Hematopoietic multipotent progenitor cell treated with erythropoietin and hydrocortisone succinate and interleukin-3 and kit ligand, for 6 days (in vitro differentiated cells): Measurements from ENCODE around the gene SYT9.

Experiments used
- DNase-seq: peaks from one replicate; pipeline ENCODE4 v3.0.0-alpha.2; 2015

The SYT9 gene

DNA sequence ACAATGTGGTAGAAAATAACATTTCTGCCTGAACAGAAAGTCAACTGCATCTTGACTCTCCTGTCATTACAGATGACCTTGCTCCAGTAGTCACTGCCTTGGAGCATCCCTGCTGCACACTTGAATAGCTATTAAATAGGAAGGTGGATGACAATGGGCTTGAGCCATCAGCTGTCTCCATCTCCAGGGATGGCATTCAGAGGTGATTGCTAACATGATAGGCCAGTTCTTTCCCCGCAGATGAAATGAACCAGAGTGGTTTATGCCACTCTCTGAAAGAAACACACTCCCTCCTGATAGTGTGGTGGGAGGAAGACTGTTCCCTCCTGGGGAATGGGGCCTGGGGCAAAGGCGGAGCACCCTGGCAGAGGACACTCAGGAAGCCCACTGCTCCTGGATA, 176.5 kb downstream of the SYT9 start:
- no peak for DNase-seq

DNA sequence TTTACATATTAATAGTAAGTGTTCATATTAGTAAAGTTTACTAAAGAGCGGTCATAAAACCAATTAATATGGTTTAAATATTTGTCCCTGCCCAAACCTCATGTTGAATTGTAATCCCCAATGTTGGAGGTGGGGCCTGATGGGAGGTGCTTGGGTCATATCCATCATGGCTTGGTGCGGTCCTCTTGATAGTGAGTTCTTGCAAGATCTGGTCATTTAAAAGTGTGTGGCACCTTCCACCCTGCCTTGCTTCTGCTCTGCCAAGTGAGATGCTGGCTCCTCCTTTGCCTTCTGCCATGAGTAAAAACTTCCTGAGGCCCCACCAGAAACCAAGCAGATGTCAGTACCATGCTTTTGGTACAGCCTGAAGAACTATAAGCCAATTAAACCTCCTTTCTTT, 178.8 kb downstream of the SYT9 start:
- DNase-seq, result no peak

- no peak for DNase-seq
These were observed 183.5 kb downstream of the SYT9 start for GRCh38 chr11:7435176-7435575.

DNA sequence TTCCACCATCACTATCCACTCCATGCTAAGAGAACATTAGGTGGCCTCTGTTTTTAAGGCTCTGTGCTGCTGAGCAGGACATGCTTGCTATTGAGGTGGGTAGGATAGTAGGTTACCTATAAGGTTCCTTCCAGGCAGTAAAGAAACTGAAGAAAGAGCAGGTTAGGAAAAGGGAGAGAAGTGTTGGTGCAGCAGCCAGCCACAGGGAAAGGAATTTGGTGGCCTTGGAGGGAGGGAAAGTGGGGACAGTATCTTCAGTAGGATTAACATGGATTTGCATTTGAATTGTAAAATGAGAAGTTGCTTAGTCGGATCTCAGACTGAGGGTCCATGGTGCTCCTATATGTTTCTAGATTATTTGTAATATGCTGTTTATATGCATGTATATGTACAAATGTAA, 184.4 kb downstream of the SYT9 start:
- DNase-seq, result no peak

GRCh38 chr11:7436657-7437056, 185.0 kb downstream of the SYT9 start:
- DNase-seq, result peak; percentile 57

DNA sequence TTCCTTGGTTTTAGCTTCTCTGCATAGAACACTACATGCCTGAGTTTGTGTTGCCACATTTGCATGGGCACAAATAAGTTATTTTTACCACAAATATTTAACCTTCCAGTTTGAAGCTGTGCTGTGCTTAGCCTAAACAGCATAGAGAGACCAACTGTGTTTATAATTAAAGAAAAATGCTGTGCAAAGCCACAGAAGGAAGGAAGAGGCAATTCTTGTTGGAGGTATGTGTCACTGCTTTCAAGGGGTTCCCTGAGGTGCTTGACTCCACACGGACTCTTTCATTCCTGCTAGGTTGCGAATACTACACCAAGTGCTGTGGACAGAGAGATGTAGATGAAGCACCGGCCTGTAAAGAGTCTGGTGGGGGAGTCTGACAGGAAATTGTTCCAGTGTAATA, 186.0 kb downstream of the SYT9 start:
- no peak for DNase-seq

DNA sequence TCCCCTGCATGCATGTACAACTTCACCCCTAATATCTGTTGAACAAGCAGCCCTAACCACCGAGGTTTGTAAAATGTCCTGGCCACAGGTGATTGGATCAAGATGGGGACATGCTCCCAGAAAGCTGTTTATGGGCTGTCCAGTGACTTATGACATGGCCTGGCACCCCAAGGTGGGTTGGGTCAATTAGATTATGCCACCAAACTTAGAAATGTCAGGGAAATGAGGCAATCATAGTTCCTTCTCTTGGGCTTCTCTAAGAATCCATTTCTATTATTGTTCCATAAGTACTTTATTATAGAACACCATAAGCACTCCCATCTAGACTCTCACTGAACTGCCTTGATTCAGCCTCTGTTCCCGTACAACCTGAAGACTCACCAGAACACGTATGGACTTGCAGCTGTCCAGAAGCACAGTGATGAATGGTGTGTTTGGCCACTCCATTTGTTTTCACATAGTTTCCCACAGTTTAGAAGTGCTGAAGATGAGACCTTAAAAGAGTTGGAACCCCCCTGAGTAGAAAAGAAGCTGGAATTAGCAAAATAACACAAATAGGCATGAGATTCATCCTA, 188.1 kb downstream of the SYT9 start:
- DNase-seq, result no peak

GRCh38 chr11:7442588-7443215, 191.0 kb downstream of the SYT9 start:
- DNase-seq, result peak; percentile 78

- no peak for DNase-seq
These were observed 192.6 kb downstream of the SYT9 start for GRCh38 chr11:7444091-7444981.

- no peak for DNase-seq
These were observed 193.9 kb downstream of the SYT9 start for GRCh38 chr11:7445564-7445963.

GRCh38 chr11:7448201-7448600, 196.5 kb downstream of the SYT9 start:
- no peak for DNase-seq

DNA sequence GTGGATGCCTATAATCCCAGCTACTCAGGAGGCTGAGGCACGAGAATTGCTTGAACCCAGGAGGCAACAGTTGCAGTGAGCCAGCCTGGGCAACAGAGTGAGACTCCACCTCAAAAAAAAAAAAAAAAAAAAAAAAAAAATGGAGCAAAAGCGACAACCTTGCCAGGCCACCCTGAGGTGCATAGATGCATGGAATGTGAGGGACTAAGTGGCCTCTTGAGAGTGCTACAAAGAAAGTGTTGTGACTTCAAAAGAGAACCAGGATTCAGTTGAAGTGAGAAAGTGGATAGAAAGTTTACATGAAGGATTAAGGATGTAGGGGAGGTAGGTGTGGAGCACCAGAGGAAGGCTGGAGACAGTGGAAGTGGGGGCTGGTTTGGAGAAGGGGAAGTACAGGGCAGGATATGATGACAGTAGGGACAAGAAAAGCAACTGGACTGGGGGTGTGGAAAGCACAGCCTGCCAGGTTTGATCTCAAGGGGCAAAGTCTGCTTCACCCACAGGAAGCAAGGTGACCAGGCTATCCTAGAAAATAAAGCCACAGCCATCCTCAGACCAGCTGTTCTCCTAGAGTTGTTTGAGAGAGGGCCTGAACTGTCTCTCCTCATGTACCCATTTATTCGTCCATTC, 197.6 kb downstream of the SYT9 start:
- no peak for DNase-seq

- DNase-seq, result no peak
These were observed 198.1 kb downstream of the SYT9 start for GRCh38 chr11:7449841-7450214.

DNA sequence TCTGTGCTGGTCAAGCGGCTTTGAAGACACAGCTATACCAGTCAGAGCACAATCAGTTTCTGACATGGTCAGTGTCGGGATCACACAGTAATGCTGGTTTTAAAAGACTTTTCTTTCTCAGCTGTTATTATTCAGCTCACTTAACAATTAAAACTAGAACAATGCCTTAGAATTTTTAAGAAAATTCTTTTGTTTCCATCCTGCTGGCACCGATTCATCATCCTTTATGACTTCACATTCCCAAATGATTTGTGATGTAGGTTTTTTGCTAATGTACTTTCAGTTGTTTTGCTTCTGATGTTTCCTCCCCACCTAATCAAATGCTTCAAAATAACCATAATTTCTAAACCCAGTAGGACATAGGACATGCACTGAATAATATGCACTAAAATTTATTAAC, 199.1 kb downstream of the SYT9 start:
- no peak for DNase-seq

GRCh38 chr11:7451520-7451919, 199.8 kb downstream of the SYT9 start:
- DNase-seq, result no peak

- no peak for DNase-seq
These were observed 200.3 kb downstream of the SYT9 start for GRCh38 chr11:7451952-7452494.

- no peak for DNase-seq
These were observed 203.2 kb downstream of the SYT9 start for GRCh38 chr11:7454854-7455253.

DNA sequence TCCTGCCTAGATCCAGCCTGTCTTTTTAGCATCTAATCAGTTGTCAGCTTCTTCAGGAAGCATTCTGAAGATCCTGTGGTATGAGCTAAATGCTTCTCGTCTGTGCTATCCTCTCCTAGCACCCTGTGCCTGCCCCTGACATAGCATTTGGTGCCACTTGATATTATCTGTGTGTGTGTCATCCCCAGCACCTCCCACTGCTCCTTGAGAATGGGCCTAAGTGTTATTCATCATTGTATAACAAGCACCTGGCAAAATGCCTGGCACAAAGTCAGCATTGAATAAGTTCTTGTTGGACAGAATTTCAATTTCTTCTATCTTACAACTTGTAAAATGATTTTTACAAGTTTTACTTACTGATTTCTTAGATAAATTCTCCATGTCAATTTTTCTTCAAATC, 205.5 kb downstream of the SYT9 start:
- DNase-seq, result no peak

- DNase-seq, result no peak
These were observed 211.0 kb downstream of the SYT9 start for GRCh38 chr11:7462706-7463105.

GRCh38 chr11:7467652-7468051, 215.9 kb downstream of the SYT9 start:
- no peak for DNase-seq

DNA sequence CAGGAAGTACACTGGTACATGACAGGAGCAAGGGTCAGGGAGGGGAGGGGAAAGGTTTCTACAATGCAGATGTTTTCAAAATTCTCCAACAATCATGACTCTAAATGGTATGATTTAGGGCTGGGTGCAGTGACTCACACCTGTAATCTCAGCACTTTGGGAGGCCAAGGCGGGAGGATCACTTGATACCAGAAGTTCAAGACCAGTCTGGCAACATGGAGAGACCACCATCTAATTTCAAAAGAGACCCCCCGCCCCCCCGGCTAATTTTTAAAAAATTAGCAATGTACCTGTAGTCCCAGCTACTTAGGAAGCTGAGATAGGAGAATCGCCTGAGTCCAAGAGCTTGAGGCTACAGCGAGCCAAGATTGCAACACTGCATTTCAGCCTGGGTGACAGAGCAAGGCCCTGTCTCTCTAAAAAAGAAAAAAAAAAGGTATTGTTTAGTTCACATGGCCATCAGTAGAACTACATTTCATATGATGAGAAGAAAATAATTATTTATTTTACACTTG, 217.7 kb downstream of the SYT9 start:
- no peak for DNase-seq

- no peak for DNase-seq
These were observed 219.4 kb downstream of the SYT9 start for GRCh38 chr11:7471071-7471470.

- DNase-seq, result no peak
These were observed 222.0 kb downstream of the SYT9 start for GRCh38 chr11:7473717-7474116.
